KMS-11 (cell line): Measurements from ENCODE around the gene NRXN3.

Experiments
- H2AFZ ChIP-seq: fragments of 200-600 bp; sonication (generic); 2 replicates; pipeline ENCODE4 v1.6.1; 2016; ENCODE audit warnings: antibody characterized with exemption, mixed run types, low read depth
- H3K27ac ChIP-seq: fragments of 200-600 bp; sonication (generic); 2 replicates; pipeline ENCODE4 v1.6.1; 2016; ENCODE audit warnings: mild to moderate bottlenecking, mixed run types
- H3K27me3 ChIP-seq: fragments of 200-600 bp; sonication (generic); 2 replicates; pipeline ENCODE4 v1.6.1; 2017; ENCODE audit warnings: mild to moderate bottlenecking, low read depth, mixed run types, moderate library complexity; ENCODE audit not compliant: insufficient read depth
- H3K36me3 ChIP-seq: fragments of 200-600 bp; sonication (generic); 2 replicates; pipeline ENCODE4 v1.6.1; 2017; ENCODE audit warnings: mild to moderate bottlenecking, mixed run types; ENCODE audit not compliant: insufficient read depth
- H3K4me1 ChIP-seq: fragments of 200-600 bp; sonication (generic); 2 replicates; pipeline ENCODE4 v1.6.1; 2016; ENCODE audit warnings: mild to moderate bottlenecking, low read depth, mixed run types; ENCODE audit not compliant: poor library complexity, severe bottlenecking
- H3K4me2 ChIP-seq: fragments of 200-600 bp; sonication (generic); 2 replicates; pipeline ENCODE4 v1.7.0; 2016; ENCODE audit warnings: mild to moderate bottlenecking, mixed run types
- H3K4me3 ChIP-seq: fragments of 200-600 bp; sonication (generic); IDR thresholded peaks from 2 replicates; pipeline ENCODE4 v1.6.1; 2017; ENCODE audit warnings: low read depth, low read length, mixed read lengths; ENCODE audit not compliant: insufficient read depth
- H3K79me2 ChIP-seq: fragments of 200-600 bp; sonication (generic); 2 replicates; pipeline ENCODE4 v1.6.1; 2016; ENCODE audit warnings: low read depth, mixed run types; ENCODE audit not compliant: insufficient read depth
- H3K9ac ChIP-seq: fragments of 200-600 bp; sonication (generic); 2 replicates; pipeline ENCODE4 v1.6.1; 2016; ENCODE audit warnings: mild to moderate bottlenecking, mixed run types
- H4K20me1 ChIP-seq: fragments of 200-600 bp; sonication (generic); 2 replicates; pipeline ENCODE4 v1.6.1; 2016; ENCODE audit warnings: mild to moderate bottlenecking, mixed run types; ENCODE audit not compliant: insufficient read depth
- TF ChIP-seq, protein P1 (sequence below): fragments of 200-600 bp; sonication (generic); conservative IDR thresholded peaks from 2 replicates; pipeline ENCODE4 v1.6.1; 2017; ENCODE audit warnings: low read depth, mild to moderate bottlenecking, antibody characterized with exemption, low read length, moderate library complexity, mixed read lengths

Gene NRXN3

DNA sequence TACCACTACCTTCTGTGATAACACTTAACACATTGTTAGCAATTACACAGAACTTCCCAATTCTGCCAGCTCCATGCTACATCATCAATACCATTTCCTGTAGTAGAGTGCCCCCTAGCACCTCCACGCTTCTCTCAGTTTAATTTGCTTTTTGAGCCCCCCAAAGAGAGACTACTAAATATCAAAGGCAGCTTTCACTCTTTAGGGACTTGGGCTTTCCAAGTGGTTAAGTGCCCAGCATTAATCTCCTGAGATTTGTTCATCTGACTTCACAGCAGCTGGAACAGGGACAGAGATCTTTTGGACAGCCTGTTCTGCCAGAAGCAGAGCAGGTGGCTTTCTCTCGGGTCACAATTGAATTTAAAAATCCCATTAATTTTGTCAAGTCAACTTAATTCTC, 1086.2 kb downstream of the NRXN3 start:
- no peaks in the 10 kb centered on the region for H3K4me1 ChIP-seq
- no peak overlapping the region for H3K4me2 ChIP-seq
- TF ChIP-seq, protein P1, sequence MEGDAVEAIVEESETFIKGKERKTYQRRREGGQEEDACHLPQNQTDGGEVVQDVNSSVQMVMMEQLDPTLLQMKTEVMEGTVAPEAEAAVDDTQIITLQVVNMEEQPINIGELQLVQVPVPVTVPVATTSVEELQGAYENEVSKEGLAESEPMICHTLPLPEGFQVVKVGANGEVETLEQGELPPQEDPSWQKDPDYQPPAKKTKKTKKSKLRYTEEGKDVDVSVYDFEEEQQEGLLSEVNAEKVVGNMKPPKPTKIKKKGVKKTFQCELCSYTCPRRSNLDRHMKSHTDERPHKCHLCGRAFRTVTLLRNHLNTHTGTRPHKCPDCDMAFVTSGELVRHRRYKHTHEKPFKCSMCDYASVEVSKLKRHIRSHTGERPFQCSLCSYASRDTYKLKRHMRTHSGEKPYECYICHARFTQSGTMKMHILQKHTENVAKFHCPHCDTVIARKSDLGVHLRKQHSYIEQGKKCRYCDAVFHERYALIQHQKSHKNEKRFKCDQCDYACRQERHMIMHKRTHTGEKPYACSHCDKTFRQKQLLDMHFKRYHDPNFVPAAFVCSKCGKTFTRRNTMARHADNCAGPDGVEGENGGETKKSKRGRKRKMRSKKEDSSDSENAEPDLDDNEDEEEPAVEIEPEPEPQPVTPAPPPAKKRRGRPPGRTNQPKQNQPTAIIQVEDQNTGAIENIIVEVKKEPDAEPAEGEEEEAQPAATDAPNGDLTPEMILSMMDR = no peak
- H3K9ac ChIP-seq = no peak overlapping the region
- no peaks in the 10 kb centered on the region for H3K36me3 ChIP-seq
- no peak overlapping the region for H3K27ac ChIP-seq
- no peaks in the 10 kb centered on the region for H3K27me3 ChIP-seq
- H3K79me2 ChIP-seq = no peaks in the 10 kb centered on the region
- no peaks in the 10 kb centered on the region for H4K20me1 ChIP-seq
- no peak overlapping the region for H3K4me3 ChIP-seq
- H2AFZ ChIP-seq = no peak overlapping the region

DNA sequence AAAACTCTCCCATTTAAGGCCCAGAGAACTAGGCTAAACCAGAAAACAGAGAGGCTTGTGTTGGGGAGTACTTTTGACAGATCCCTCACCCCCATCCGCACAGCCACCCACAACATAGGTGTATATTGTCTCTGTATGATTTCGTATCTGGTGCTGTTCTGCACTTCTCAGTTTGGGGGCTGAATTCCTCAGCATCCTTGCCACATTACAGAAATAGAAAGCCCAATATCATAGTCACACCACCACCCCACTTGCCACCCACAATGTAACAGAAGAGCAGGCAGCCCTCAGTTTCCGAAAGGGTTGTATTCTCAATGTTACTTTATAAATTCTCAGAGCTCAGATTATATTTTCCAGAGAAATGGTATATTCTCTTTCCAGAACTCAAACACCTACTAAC, 1090.2 kb downstream of the NRXN3 start:
- Histone ChIP-seq H3K27ac (no peak overlapping the region), H3K9ac (no peak overlapping the region), H3K4me3 (no peak overlapping the region), H3K36me3 (no peaks in the 10 kb centered on the region), H3K4me1 (no peaks in the 10 kb centered on the region), H3K79me2 (no peaks in the 10 kb centered on the region), H4K20me1 (no peaks in the 10 kb centered on the region), H2AFZ (no peak overlapping the region), H3K27me3 (no peaks in the 10 kb centered on the region), H3K4me2 (no peak overlapping the region)
- TF ChIP-seq, protein P1 = no peak

DNA sequence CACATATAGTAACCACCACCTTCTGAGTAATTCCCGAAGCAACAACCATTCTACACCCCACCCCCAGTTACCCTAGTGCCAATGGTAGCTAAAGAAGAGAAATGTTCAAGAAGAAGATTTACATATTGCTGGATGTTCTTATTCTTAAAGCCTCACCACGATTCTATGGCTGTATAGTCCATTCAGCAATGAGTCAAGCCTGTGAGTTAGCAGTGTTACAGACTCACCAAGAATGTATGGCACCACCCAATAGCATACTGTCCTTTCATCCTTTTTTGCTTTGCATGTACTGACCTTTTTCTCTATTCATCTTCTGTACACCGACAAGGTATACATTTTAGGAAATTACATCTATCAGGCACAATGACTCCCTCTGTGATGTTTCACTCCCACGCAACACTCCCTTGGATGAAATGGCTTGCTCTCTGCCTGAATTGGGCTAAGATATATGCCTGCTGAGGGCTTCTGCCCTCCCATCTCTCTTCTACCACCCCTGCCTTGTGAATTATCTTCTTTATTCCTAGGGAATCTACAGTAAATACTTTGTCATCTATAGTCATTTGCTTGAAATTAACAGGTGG, 1095.3 kb downstream of the NRXN3 start:
- Histone ChIP-seq H3K79me2 (no peaks in the 10 kb centered on the region), H3K4me3 (no peak overlapping the region), H3K27ac (no peak overlapping the region), H3K9ac (no peak overlapping the region), H3K4me2 (no peak overlapping the region), H3K27me3 (no peaks in the 10 kb centered on the region), H2AFZ (no peak overlapping the region), H4K20me1 (no peaks in the 10 kb centered on the region), H3K4me1 (no peaks in the 10 kb centered on the region), H3K36me3 (no peaks in the 10 kb centered on the region)
- TF ChIP-seq, protein P1 = no peak

- no peak overlapping the region for H3K4me2 ChIP-seq
- no peaks in the 10 kb centered on the region for H3K27me3 ChIP-seq
- H3K9ac ChIP-seq = no peak overlapping the region
- no peak overlapping the region for H3K4me3 ChIP-seq
- H4K20me1 ChIP-seq = no peaks in the 10 kb centered on the region
- no peaks in the 10 kb centered on the region for H3K4me1 ChIP-seq
- no peaks in the 10 kb centered on the region for H3K79me2 ChIP-seq
- TF ChIP-seq, protein P1 = no peak
- H2AFZ ChIP-seq = no peak overlapping the region
- H3K36me3 ChIP-seq = no peaks in the 10 kb centered on the region
- no peak overlapping the region for H3K27ac ChIP-seq
These were observed 1100.2 kb downstream of the NRXN3 start for GRCh38 chr14:79270361-79270760.

- TF ChIP-seq, protein P1 = no peak
- Histone ChIP-seq H4K20me1 (no peaks in the 10 kb centered on the region), H2AFZ (no peak overlapping the region), H3K9ac (no peak overlapping the region), H3K36me3 (no peaks in the 10 kb centered on the region), H3K27ac (no peak overlapping the region), H3K4me2 (no peak overlapping the region), H3K27me3 (no peaks in the 10 kb centered on the region), H3K4me3 (no peak overlapping the region), H3K79me2 (no peaks in the 10 kb centered on the region), H3K4me1 (no peaks in the 10 kb centered on the region)
These were observed 1100.9 kb downstream of the NRXN3 start for GRCh38 chr14:79271122-79271521.
